Astrocyte (in vitro differentiated cells and primary cell): ENCODE data around the gene TMEM87B.

ENCODE experiments used
- EZH2 ChIP-seq: IDR thresholded peaks from 2 replicates; pipeline ENCODE4 v1.6.1; 2012; ENCODE audit warnings: mild to moderate bottlenecking, low read length, inconsistent platforms; ENCODE audit not compliant: insufficient read depth
- TF ChIP-seq, protein P1 (sequence below): IDR thresholded peaks from 2 replicates; pipeline ENCODE4 v1.5.1; 2011; ENCODE audit warnings: low read depth, mild to moderate bottlenecking, inconsistent platforms, low read length, moderate library complexity; ENCODE audit not compliant: insufficient read depth

DNA sequence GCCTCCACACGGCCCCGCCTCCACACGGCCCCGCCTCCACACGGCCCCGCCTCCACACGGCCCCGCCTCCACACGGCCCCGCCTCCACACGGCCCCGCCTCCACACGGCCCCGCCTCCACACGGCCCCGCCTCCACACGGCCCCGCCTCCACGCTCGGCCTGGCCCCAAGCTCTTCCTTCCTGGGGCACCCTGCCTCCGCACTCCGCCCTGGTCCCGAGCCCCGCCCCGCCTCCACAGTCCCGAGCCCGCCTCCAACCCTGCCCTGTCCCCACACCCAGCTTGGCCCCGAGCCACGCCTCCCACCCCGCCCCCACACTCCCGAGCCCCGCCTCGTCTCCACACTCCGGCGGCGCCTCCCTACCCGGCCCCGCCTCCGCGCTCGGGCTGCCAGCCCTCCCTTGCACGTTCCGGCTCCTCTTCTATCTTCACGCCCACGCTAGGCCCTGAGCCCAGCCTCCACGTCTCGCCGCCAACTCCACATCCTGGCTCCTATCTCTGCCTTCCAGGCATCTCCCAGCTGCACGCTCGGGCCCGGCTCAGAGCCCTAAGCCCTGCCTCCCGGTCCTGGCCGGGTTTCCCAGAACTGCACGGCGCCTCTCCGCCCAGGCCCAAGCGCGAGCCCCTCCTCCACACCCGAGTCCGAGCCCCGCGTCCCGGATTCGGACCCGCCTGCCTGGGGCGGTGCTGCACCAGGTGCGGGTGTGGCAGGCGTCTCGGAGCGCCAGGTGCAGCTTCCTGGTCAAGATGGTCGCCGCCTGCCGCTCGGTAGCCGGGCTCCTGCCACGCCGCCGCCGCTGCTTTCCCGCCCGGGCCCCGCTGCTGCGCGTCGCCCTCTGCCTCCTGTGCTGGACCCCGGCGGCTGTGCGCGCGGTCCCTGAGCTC is at the start of gene TMEM87B:
- TF ChIP-seq, protein P1, sequence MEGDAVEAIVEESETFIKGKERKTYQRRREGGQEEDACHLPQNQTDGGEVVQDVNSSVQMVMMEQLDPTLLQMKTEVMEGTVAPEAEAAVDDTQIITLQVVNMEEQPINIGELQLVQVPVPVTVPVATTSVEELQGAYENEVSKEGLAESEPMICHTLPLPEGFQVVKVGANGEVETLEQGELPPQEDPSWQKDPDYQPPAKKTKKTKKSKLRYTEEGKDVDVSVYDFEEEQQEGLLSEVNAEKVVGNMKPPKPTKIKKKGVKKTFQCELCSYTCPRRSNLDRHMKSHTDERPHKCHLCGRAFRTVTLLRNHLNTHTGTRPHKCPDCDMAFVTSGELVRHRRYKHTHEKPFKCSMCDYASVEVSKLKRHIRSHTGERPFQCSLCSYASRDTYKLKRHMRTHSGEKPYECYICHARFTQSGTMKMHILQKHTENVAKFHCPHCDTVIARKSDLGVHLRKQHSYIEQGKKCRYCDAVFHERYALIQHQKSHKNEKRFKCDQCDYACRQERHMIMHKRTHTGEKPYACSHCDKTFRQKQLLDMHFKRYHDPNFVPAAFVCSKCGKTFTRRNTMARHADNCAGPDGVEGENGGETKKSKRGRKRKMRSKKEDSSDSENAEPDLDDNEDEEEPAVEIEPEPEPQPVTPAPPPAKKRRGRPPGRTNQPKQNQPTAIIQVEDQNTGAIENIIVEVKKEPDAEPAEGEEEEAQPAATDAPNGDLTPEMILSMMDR = no peak
- TF ChIP-seq EZH2 = no peak
